ENCODE data around the gene RBBP5.

RBBP5 gene

DNA sequence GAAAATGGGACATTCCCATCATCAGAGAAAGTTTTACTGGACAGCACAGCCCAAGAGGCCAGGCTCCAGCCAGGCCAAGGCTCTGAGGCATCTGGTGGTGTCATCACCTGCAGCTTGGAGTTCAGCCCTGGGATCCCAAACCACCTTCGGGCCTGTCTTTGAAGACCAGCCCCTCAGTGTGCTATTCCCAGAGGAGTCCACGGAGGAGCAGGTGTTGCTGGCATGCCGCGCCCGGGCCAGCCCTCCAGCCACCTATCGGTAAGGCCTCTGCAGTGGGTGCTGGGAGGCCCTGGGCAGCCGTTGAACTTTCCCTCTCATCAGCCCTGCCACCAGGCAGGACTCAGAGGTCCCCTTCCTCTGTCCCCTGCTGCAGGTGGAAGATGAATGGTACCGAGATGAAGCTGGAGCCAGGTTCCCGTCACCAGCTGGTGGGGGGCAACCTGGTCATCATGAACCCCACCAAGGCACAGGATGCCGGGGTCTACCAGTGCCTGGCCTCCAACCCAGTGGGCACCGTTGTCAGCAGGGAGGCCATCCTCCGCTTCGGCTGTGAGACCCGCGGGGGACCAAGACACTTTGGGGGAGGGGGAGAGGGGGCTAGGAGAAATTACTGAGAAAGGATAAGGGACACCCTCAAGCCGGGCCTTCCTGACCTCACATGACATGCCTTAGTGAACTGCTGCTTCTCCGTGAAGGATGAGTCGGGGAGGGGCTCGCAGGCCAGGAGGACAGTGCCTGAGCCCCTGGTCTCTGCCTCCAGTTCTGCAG is 63.8 kb downstream of the RBBP5 start:
- DNase-seq (ENCODE audit: low read depth), result no peak

GRCh38 chr1:205056956-205057568 is 64.7 kb downstream of the RBBP5 start:
- no peak for DNase-seq (ENCODE audit: low read depth)

- DNase-seq (ENCODE audit: low read depth), result no peak
Observed at GRCh38 chr1:205056188-205056611, 65.6 kb downstream of the RBBP5 start.

DNA sequence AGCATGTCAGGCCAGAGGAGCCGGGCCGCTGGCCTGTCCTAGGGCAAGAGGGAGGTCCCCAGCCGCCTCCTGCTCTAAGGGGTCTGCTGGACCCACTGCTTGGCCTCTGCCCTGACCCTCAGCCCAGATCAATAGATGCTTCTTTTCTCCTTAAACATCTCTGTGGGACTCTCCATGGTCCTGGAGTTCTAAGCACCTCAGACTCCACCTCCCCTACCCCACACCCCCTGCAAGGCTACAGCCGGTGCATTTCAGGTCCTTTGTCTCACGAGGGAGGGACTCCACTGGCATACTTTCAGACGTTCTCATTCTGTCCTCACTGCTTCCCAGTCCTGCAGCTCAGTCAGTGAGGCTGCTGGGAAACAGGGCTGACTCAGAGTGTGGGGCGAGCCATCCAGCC is 67.8 kb downstream of the RBBP5 start:
- DNase-seq (ENCODE audit: low read depth), result no peak

- no peak for DNase-seq (ENCODE audit: low read depth)
Observed at GRCh38 chr1:205053296-205053695, 68.5 kb downstream of the RBBP5 start.

DNA sequence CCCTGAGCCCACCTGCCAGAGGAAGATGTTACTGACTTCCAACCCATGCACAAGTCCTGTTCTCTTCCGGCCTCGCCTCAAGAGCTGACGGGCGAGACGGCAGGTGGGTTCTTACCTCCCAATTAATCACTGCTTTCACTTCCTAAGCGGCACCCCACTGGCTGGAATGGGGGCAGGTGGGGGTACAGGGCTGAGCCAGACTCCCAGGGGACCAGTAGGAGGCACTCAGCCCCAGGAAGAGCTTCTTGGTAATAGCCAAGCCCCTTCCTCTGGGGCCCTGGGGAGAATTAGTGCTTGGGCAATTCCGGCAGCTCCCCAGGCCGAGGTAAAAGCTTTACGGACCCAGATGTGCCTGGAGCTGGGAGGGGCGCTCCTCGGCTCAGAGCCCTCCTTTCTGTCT is 69.1 kb downstream of the RBBP5 start:
- no peak for DNase-seq (ENCODE audit: low read depth)

GRCh38 chr1:205049479-205049878 is 72.3 kb downstream of the RBBP5 start:
- DNase-seq (ENCODE audit: low read depth), result no peak

- no peak for DNase-seq (ENCODE audit: low read depth)
Observed at GRCh38 chr1:205048382-205048781, 73.4 kb downstream of the RBBP5 start.

- no peak for DNase-seq (ENCODE audit: low read depth)
Observed at GRCh38 chr1:205047764-205048231, 74.0 kb downstream of the RBBP5 start.

GRCh38 chr1:205046870-205047269 is 74.9 kb downstream of the RBBP5 start:
- no peak for DNase-seq (ENCODE audit: low read depth)

DNA sequence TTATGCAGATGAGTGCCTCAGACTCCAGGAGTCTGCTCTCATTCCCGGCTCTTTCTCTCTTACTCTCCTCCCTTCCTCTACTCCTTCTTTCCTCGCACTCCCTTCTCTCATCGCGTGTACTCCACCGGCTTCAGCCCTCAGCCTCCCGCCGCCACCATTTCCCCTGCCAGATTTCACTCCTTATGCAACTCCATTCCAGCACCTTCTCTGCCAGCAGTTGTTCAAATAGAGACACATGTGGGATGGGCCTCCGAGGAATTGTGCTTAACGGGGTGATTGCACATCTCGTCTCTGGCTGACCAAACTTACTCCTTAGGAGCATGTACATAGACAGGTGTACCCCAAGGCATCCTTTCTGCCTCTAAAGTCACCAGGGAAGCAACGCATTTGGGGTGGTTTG is 76.6 kb downstream of the RBBP5 start:
- no peak for DNase-seq (ENCODE audit: low read depth)

GRCh38 chr1:205044741-205045140 is 77.0 kb downstream of the RBBP5 start:
- no peak for DNase-seq (ENCODE audit: low read depth)

DNA sequence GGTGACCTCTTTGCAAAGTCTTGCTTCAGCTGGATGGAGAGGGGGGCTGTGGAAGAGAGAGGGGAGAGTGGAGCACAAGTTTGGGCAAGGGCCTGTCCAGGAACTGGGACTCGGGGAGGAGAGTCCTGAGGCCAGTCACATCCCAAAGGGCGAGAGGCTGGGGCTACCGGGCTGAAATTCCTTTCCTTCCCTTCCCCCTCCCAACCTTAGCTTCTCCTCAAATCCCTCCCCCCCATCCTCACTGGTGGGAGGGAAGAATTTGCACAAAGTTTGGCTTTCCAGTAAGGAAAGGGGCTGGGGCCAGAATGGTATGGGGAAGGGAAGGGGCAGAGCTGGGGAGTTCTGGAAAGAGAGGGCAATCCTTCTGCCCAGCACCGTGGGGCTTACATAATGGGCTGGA is 77.9 kb downstream of the RBBP5 start:
- no peak for DNase-seq (ENCODE audit: low read depth)

DNA sequence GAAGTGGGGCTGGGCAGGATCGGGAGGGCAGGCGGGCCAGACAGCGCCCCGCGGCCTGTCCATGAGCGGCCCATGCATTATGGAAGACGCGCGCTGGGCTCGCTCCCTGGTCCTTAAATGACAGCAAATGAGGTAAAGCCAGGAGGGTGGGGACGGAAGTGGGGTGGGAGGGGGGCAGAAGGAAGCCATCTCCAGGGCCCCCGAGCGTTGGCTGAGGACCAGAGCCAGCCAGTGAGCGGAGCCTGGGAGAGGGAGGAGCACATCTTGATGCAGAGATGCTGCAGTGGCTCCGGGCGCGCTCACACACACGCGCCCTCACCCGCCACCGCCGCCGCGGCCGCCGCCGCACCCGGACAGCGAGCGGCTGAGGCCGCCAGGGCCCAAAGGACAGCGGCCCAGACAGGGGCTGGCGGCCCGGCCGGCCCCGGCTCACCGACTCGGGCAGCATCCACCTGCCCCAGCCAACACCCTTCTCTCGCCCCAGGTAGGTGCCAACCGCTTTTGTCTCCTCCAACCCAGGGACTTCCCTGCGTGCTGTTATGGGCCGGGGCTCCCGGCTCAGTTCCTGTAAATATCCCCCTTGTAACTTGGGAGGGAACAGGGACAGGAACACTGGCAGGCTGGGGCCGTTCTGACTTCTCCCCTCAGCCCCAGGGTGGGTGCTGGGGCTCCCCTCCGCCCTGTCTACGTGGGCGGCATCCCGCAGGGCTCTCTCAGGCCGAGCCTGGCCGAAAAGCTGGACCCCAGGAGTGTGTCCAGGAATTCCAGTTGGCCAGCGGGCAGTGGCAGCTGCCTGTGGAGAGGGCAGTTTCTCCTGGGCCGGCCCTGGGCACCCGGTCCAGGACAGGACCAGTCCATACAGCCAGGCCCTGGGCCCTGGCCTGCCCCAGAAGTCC is 78.6 kb downstream of the RBBP5 start, which contains the start of gene CNTN2:
Gene CNTN2, plus strand, starts transcription at position 302 of the 896 bp plus-strand sequence. CDS start 9,974 bp downstream, outside the sequence.
- DNase-seq (ENCODE audit: low read depth), result no peak

DNA sequence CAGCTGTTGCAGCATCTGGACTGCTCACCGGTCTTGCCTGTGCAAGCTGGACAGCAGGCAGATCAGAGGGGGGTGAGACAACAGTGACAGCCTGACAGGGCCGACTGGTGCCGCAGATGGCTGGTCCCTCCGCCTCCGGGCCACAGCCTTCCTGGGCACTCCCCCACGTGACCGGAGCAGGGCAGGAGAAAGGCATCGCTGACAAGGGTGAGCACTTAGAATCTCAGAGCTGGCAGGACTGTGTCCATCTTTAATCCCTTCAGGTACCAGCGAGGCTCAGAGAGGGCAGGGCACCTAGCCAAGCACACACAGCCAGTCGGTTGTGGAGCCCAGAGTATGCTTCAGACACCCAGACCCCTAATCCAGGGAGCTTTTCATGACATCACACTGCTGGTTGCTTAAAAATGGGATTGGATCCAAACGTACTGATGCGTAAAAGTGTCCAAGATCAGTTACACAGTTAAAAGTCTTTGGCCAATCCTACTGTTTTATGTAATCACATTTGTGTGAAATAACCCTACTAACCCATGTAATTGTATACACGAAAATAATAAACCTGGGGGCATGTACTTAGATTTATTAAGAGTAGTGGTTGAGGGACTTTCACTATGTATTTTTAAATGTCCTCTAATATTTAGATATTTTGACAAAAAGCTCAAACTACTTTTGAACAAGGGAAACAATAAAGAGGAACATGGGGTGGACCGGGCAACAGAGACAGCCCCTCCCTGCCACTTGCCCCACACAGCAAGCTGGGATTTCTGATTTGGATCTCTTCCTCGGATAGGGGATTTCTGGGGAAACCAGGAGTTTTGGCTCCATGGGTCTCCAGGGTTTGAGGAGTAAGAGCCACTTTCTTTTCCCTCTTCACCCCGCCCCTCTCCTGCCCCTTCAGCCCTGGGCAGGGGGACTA is 79.5 kb downstream of the RBBP5 start:
- no peak for DNase-seq (ENCODE audit: low read depth)

DNA sequence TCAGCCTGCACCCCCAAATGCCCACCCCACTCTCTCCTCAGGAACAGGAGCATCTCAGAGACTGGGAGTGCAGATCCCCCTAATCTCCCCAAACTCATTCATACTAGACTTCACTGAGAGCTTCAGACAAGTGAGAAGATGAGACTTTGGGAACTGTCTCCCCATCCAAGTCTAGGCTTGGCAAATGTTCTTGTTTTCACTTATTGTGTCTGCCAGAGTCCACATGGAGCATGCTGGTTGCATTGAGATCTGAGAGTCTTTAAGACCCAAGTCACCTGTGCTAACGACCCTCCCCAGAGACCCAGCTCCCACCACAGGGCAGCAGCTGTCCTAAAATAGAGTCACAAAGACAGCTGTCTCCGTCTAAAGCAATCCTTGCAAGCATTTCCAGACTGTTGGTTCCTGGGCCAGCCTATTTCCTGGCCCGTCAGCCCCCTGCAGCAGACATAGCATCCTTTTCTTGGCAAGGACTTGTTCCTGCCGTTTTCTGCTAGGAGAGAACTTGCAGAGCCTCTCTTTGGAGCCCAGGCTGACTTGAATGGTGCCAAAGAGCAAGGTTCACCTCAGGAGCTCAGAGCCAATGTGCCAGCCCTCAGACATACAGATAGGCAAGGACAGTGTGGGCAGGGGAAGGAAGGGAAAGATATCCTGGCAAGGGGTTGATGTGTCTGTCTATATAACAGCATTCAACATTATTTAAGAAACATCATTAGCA is 80.6 kb downstream of the RBBP5 start:
- no peak for DNase-seq (ENCODE audit: low read depth)

DNA sequence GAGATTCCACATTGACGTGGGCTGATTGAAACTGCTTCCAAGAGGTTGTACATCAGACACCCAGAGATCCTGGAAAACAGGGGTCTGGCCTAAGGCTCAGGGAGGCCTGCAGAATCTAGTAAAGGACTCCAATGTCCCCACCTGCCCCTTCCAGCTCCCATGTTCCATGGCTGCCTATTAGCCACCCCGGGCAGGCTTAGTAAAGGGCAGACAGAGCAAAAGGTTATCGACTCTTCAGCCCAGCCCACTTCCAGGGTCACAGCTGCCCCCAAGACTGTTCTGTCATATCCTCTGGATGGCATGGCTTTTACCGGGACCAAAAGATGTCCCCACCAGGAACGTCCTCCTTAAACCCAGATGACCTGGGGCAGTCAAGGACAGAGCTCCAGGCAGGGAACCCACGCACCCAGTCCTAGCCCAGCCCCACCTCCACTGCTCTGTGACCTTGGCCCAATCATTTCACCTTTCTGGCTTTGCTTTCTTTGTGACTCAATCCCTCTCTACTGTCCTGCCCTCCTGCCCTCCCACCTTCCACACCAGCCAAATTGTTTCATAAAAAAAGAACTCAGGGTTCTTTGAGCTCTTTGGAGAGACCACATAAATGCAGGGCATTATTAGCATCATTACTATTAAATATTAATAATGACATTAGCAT is 83.5 kb downstream of the RBBP5 start:
- no peak for DNase-seq (ENCODE audit: low read depth)

DNA sequence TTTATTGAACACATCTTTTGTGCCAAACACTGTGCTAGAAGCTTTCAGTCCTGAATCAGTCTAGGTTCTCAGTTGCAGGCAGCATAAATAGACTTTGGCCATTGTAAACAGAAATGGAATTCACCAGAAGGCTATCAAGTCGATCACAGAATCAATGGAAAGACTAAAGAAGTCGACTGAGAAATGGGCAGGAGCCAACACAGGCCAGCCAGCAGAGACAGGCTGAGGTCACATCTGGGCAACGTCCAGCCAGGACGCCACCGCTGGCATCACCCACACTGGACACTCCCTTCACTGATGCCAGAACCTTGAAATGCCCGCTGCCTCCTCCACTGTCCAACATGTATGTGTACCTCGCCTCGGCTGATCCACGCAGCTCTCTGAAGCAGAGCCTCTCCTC is 84.2 kb downstream of the RBBP5 start:
- no peak for DNase-seq (ENCODE audit: low read depth)

All from stimulated activated CD8-positive, alpha-beta memory T cell treated with anti-CD3 and anti-CD28 coated beads, Interleukin-15, amount 100 ng/mL, for 24 hours (primary cell).